Stimulated activated CD8-positive, alpha-beta memory T cell treated with anti-CD3 and anti-CD28 coated beads, Interleukin-12 subunit alpha, Interleukin-12 subunit beta, amount 100 ng/mL, for 24 hours (primary cell): ENCODE results near the gene ODR4.
"Not testable (repeated sequence)": the region's sequence is repeated elsewhere in the genome, so short reads cannot be mapped to it uniquely, and the experiment has no call there.

Experiments used
- DNase-seq: peaks from one replicate; pipeline ENCODE4 v3.0.0-alpha.2; 2020; ENCODE audit errors: extremely low read depth

Gene ODR4

GRCh38 chr1:186375152-186375928 is at the start of gene ODR4, which contains the start of gene TPR:
Gene ODR4 (plus strand): TSS chr1:186375838. CDS start chr1:186379786, 3,948 bp downstream.
Gene TPR (minus strand): TSS chr1:186375253. CDS start chr1:186375028, 225 bp downstream.
- peak; percentile 90 for DNase-seq

- no peak for DNase-seq
Measured at GRCh38 chr1:186326009-186326408, 49.6 kb upstream of the ODR4 start.

- no peak for DNase-seq
Measured at GRCh38 chr1:186327331-186327730, 48.3 kb upstream of the ODR4 start.

GRCh38 chr1:186330758-186331157 is 44.9 kb upstream of the ODR4 start:
- DNase-seq: no peak

- no peak for DNase-seq
Measured at GRCh38 chr1:186337554-186337953, 38.1 kb upstream of the ODR4 start.

- DNase-seq: no peak
Measured at GRCh38 chr1:186340772-186341171, 34.9 kb upstream of the ODR4 start.

GRCh38 chr1:186347837-186348691 is 27.6 kb upstream of the ODR4 start:
- not testable (repeated sequence) for DNase-seq

- peak; percentile 1 for DNase-seq
Measured at GRCh38 chr1:186374303-186375151, 1.1 kb upstream of the ODR4 start.

- no peak for DNase-seq
Measured at GRCh38 chr1:186375929-186376319, 286 bp downstream of the ODR4 start.

GRCh38 chr1:186386725-186387383 is 11.2 kb downstream of the ODR4 start:
- DNase-seq: no peak

GRCh38 chr1:186390925-186391324 is 15.3 kb downstream of the ODR4 start:
- DNase-seq: no peak

- DNase-seq: no peak
Measured at GRCh38 chr1:186391841-186392240, 16.2 kb downstream of the ODR4 start.

- DNase-seq: not testable (repeated sequence)
Measured at GRCh38 chr1:186392711-186393110, 17.1 kb downstream of the ODR4 start.

GRCh38 chr1:186401446-186401845 is 25.8 kb downstream of the ODR4 start:
- DNase-seq: not testable (repeated sequence)

GRCh38 chr1:186403632-186404031 is 28.0 kb downstream of the ODR4 start:
- DNase-seq: no peak

GRCh38 chr1:186404454-186405051 is 28.9 kb downstream of the ODR4 start:
- no peak for DNase-seq

GRCh38 chr1:186409091-186409490 is 33.5 kb downstream of the ODR4 start:
- DNase-seq: no peak

- DNase-seq: no peak
Measured at GRCh38 chr1:186413319-186413718, 37.7 kb downstream of the ODR4 start.

GRCh38 chr1:186418503-186418902 is 42.9 kb downstream of the ODR4 start:
- DNase-seq: no peak

- no peak for DNase-seq
Measured at GRCh38 chr1:186420311-186420710, 44.7 kb downstream of the ODR4 start.

GRCh38 chr1:186420923-186421322 is 45.3 kb downstream of the ODR4 start:
- DNase-seq: no peak
